Measurements from ENCODE around the gene LRRC32.

GRCh38 chr11:76665921-76666351, 4.6 kb downstream of the LRRC32 start:
- TF ChIP-seq CTCF (optimal IDR thresholded peaks at IDR 0.05 in 1 of 3, IDR thresholded peaks at IDR 0.05 in 1 of 3, conservative IDR thresholded peaks at IDR 0.05 in 1 of 3; ENCODE audit: extremely low read depth in 1 of 3, insufficient read depth in 2 of 3, low read length in 3 of 3): no peak
- TF ChIP-seq EZH2 (IDR thresholded peaks at IDR 0.05; ENCODE audit: low read length): no peak

Measured in keratinocyte (primary cell).